ENCODE results near the gene LGR5.
"Not testable (repeated sequence)": the region's sequence is repeated elsewhere in the genome, so short reads cannot be mapped to it uniquely, and the experiment has no call there.

The LGR5 gene

GRCh38 chr12:71548893-71549292 lies 109.3 kb downstream of the LGR5 start:
- no peak for DNase-seq (ENCODE audit: low read depth, low spot score)

GRCh38 chr12:71551529-71551928 lies 111.9 kb downstream of the LGR5 start:
- peak; percentile 46 for DNase-seq (ENCODE audit: low read depth, low spot score)

- peak; percentile 7 for DNase-seq (ENCODE audit: low read depth, low spot score)
Measured at GRCh38 chr12:71552728-71553501, 113.3 kb downstream of the LGR5 start.

DNA sequence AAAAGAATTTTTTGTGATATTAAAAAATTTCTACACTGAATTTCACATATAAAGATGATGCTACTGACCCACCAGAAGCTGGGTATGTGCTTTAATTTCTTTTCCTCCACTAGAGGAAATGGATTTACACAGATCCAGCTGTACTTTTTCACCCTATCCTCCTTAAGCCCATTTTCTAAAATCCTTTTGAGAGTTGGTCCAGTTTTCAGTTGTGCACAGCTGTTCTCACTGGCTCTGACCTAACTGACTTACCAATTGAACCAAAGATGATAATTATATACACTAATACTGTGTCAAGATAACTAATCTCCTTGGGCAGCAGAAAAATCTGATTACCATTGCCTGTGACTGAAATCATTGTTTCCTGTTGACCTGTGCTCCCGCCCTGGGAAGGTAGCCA lies 115.6 kb downstream of the LGR5 start:
- DNase-seq (ENCODE audit: low read depth, low spot score): no peak

GRCh38 chr12:71555789-71556188 lies 116.2 kb downstream of the LGR5 start:
- DNase-seq (ENCODE audit: low read depth, low spot score): not testable (repeated sequence)

GRCh38 chr12:71556448-71556847 lies 116.8 kb downstream of the LGR5 start:
- DNase-seq (ENCODE audit: low read depth, low spot score): peak; percentile 6

DNA sequence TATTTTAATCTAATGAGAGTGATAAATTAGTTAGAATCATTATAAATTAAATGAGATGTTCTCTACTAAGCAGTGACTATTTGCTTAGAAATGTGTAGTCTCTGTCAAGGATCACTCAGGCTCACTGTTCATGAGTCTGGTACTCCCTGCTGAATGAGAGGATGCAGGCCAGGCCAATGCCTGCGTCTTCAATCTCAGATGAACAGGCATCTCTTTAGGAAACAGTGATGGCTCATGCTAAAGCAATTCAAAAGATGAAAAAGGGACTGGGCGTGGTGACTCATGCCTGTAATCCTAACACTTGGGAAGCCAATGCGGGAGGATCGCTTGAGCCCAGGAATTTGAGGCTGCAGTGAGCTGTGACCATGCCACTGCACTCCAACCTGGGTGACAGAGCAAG lies 117.3 kb downstream of the LGR5 start:
- peak; percentile 90 for DNase-seq (ENCODE audit: low read depth, low spot score)

DNA sequence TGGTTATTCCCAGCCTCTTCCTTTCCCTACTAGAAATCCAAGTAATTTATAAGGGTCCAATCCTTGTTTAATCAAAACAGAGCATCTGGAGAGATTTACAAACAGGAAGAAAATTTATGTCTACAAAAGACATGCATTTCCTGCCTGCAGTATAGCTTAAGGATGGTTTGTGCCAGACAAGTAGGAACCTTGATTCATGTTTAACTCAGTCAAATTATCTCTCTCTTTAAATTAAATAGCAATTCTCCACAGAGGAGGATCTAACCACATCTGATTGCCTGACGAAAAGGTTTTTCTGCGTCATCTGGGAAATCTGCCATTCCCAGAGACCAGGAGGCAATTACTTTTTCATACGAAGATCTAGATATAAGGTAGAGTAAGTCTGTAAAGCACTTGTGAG lies 118.8 kb downstream of the LGR5 start:
- no peak for DNase-seq (ENCODE audit: low read depth, low spot score)

GRCh38 chr12:71562676-71563595 lies 123.3 kb downstream of the LGR5 start:
- peak; percentile 24 for DNase-seq (ENCODE audit: low read depth, low spot score)

- no peak for DNase-seq (ENCODE audit: low read depth, low spot score)
Measured at GRCh38 chr12:71565535-71565934, 125.9 kb downstream of the LGR5 start.

DNA sequence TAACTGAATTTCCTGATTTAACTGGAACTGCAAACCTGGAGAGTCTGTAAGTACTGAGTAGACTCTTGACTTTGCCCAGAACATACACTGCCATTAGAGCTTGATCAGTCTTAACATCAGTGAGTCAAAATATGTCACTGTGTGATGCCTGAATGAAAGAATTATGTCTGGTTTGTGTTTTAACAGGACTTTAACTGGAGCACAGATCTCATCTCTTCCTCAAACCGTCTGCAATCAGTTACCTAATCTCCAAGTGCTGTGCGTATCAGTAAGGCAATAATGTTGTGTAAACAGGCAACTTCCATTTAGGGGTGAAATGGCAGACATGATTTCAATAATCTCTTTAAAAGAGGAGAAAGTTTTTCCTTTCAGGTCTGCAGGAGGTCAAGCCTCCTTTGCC lies 127.1 kb downstream of the LGR5 start:
- no peak for DNase-seq (ENCODE audit: low read depth, low spot score)

DNA sequence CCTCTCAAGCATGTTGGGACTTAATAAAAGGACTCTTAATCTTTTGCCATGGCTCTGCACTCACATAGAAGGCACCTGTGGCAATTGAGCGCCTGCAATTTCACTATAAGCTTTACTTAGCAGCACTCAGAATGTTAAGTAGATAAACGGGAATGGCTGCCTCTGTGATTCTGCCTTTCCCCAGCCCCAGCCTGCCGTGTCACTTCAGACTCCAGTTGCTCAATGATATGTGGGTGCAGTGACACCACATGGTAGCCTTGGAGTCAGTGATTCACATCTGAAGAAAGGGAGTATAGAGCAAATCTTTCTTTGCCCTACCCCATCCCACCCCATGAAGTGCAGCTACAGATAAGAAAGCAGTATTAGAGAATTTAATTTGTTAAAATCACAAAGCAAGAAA lies 127.9 kb downstream of the LGR5 start:
- DNase-seq (ENCODE audit: low read depth, low spot score): no peak

DNA sequence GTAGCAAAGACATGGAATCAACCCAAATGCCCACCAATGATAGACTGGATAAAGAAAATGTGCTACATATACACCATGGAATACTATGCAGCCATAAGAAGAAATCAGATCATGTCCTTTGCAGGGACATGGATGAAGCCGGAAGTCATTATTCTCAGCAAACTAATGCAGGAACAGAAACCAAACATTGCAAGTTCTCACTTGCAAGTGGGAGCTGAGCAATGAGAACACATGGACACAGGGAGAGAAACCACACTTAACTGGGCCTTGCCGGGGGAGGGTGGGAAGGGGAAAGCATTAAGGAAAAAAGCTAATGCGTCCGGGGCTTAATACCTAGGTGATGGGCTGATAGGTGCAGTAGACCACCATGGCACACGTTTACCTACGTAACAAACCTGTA lies 130.3 kb downstream of the LGR5 start:
- not testable (repeated sequence) for DNase-seq (ENCODE audit: low read depth, low spot score)

GRCh38 chr12:71576496-71576895 lies 136.9 kb downstream of the LGR5 start:
- DNase-seq (ENCODE audit: low read depth, low spot score): no peak

DNA sequence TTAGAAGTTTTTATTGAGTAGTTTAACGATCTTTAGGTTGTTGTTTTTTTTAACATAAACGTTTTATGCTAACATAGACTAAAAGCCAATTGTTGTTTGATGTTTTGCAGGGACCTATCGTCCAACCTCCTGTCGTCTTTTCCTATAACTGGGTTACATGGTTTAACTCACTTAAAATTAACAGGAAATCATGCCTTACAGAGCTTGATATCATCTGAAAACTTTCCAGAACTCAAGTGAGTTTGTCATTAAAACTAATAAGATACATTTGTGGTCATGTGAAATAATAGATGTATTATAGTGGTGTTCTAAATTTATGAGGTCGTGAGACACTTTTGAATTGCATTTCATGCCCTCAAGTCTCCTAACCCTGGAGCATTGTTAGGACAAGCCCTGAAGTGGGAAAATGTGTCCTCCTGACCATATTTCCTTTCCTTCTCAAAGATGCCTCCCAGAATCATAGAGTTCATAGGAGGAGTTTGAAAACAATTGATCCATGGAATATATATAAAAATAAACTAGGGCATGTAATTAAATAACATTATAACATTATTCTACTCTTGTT lies 139.2 kb downstream of the LGR5 start:
- DNase-seq (ENCODE audit: low read depth, low spot score): no peak

GRCh38 chr12:71581206-71581605 lies 141.6 kb downstream of the LGR5 start:
- peak; percentile 48 for DNase-seq (ENCODE audit: low read depth, low spot score)

DNA sequence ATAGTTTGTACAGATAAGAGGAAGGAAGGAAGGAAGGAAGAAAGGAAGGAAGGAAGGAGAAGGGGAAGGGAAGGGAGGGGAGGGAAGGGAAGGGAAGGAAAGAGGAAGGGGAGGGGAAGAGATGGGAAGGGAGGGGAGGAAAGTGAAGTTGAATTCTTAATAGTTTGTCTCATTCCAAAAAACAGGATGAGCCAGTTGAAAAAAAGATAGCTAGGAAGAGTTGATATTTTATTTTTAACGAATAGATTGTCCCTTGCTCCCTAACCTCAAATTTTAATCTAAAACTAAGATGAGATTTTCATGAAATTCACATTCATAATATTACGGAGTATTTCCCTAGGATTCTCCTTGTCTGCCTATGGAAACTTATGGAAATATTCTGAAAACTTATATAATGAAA lies 143.3 kb downstream of the LGR5 start:
- DNase-seq (ENCODE audit: low read depth, low spot score): no peak

DNA sequence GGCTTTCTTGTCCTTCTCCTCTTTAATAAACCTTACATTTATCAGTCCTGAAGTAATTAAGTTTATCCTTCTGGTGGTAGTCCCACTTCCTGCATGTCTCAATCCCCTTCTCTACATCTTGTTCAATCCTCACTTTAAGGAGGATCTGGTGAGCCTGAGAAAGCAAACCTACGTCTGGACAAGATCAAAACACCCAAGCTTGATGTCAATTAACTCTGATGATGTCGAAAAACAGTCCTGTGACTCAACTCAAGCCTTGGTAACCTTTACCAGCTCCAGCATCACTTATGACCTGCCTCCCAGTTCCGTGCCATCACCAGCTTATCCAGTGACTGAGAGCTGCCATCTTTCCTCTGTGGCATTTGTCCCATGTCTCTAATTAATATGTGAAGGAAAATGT lies 144.8 kb downstream of the LGR5 start:
- DNase-seq (ENCODE audit: low read depth, low spot score): no peak

GRCh38 chr12:71585218-71585617 lies 145.6 kb downstream of the LGR5 start:
- no peak for DNase-seq (ENCODE audit: low read depth, low spot score)

DNA sequence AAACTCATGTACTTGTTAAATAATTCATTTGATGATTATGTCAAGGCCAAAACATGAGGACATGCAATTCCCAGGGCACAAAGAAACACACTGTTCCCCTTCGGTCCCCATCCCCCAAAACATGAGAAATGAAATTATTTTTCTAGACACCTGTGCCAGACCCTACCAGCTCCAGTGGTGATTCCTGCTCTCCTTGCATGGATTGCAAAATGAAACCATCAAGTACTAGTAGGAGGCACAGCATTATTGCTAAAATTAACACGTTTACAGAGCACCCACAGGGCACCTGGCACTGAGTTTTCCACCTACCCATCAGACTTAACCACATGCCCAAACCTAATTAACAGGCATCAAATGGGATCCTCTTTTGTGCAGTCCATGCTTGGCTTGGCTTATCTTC lies 147.4 kb downstream of the LGR5 start:
- no peak for DNase-seq (ENCODE audit: low read depth, low spot score)

- no peak for DNase-seq (ENCODE audit: low read depth, low spot score)
Measured at GRCh38 chr12:71589478-71589881, 149.9 kb downstream of the LGR5 start.

DNA sequence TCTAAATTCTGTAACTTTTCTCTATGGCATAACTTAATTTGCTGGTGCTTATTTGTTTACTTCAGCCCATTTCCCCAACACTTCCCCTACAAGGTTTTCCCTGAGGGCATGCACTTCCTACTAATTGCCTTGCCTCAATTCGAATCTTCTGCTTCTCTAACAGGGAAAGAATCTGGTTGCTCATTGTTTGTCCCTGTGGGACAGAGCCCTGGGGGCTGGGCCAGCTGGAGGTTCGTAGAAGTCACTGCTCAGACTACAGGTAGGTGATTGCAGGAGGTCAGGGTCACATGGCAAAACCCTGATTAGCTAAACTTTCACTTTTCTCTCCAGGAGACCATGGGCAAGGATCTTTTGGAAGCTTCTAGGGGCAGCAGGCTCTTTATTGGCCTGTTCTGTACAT lies 152.0 kb downstream of the LGR5 start:
- DNase-seq (ENCODE audit: low read depth, low spot score): no peak
